GM23338 (cell line): ENCODE results near the gene WDR73. TPM values are rescaled to one million over a fixed set of nuclear protein-coding genes. Genes with fewer than 3 reads are reported as not detected.

Experiments
- ATAC-seq: fragments of 200-7000 bp; cut with Tn5 transposase; 3 replicates; pipeline ENCODE4 v1.9.1; 2020
- DNase-seq: peaks from one replicate; pipeline ENCODE4 v3.0.0-alpha.2; 2015; ENCODE audit warnings: low spot score
- H2AFZ ChIP-seq: fragments of 200-600 bp; sonication (generic); 2 replicates; pipeline ENCODE4 v1.8.0; 2016; ENCODE audit warnings: antibody characterized with exemption, mild to moderate bottlenecking, moderate library complexity
- H3F3A ChIP-seq: fragments of 200-600 bp; sonication (generic); replicated peaks from 2 replicates; pipeline ENCODE4 v1.8.0; 2017; ENCODE audit warnings: antibody characterized with exemption, mixed run types, low read depth
- H3K27ac ChIP-seq: fragments of 200-600 bp; sonication (generic); 2 replicates; pipeline ENCODE4 v1.6.1; 2016; ENCODE audit warnings: low read depth
- H3K27me3 ChIP-seq: fragments of 200-600 bp; sonication (generic); 2 replicates; pipeline ENCODE4 v1.8.0; 2016; ENCODE audit warnings: mild to moderate bottlenecking, mixed run types, moderate library complexity; ENCODE audit not compliant: insufficient read depth
- H3K36me3 ChIP-seq: fragments of 200-600 bp; sonication (generic); 2 replicates; pipeline ENCODE4 v1.8.0; 2016; ENCODE audit warnings: mild to moderate bottlenecking; ENCODE audit not compliant: insufficient read depth
- H3K4me1 ChIP-seq: fragments of 200-600 bp; sonication (generic); 2 replicates; pipeline ENCODE4 v1.8.0; 2016; ENCODE audit warnings: mild to moderate bottlenecking, moderate library complexity; ENCODE audit not compliant: insufficient read depth
- H3K4me2 ChIP-seq: fragments of 200-600 bp; sonication (generic); 2 replicates; pipeline ENCODE4 v1.7.1; 2017; ENCODE audit warnings: mixed run types
- H3K4me3 ChIP-seq: fragments of 200-600 bp; sonication (generic); 2 replicates; pipeline ENCODE4 v1.6.1; 2016; ENCODE audit warnings: mixed run types
- H3K79me2 ChIP-seq: fragments of 200-600 bp; sonication (generic); replicated peaks from 2 replicates; pipeline ENCODE4 v1.8.0; 2017; ENCODE audit warnings: mild to moderate bottlenecking; ENCODE audit not compliant: insufficient read depth
- H3K9me2 ChIP-seq: fragments of 200-600 bp; sonication (generic); 2 replicates; pipeline ENCODE4 v1.8.0; 2017; ENCODE audit not compliant: insufficient read depth
- H4K20me1 ChIP-seq: fragments of 200-600 bp; sonication (generic); replicated peaks from 2 replicates; pipeline ENCODE4 v1.8.0; 2017; ENCODE audit warnings: mild to moderate bottlenecking; ENCODE audit not compliant: insufficient read depth
- H3K27ac Mint-ChIP-seq: 2 replicates; pipeline ENCODE4 v1.8.0; 2020; ENCODE audit warnings: inconsistent platforms, mild to moderate bottlenecking, moderate library complexity, mixed read lengths
- H3K27me3 Mint-ChIP-seq: 3 replicates; pipeline ENCODE4 v1.8.0; 2022; ENCODE audit warnings: low read depth, mild to moderate bottlenecking, moderate library complexity, mixed read lengths, inconsistent platforms; ENCODE audit not compliant: insufficient read depth, poor library complexity
- H3K36me3 Mint-ChIP-seq: 3 replicates; pipeline ENCODE4 v1.8.0; 2021; ENCODE audit warnings: low read depth, mild to moderate bottlenecking, inconsistent platforms, moderate library complexity, mixed read lengths
- H3K4me1 Mint-ChIP-seq: 3 replicates; pipeline ENCODE4 v1.8.0; 2020; ENCODE audit warnings: mild to moderate bottlenecking, inconsistent platforms, mixed read lengths
- H3K4me3 Mint-ChIP-seq: 3 replicates; pipeline ENCODE4 v1.8.0; 2021; ENCODE audit warnings: moderate library complexity, mild to moderate bottlenecking, inconsistent platforms, mixed read lengths
- H3K9me3 Mint-ChIP-seq: 3 replicates; pipeline ENCODE4 v1.8.0; 2020; ENCODE audit warnings: moderate library complexity, mild to moderate bottlenecking, inconsistent platforms, mixed read lengths
- EZH2 ChIP-seq: fragments of 200-600 bp; sonication (generic); IDR thresholded peaks from one replicate; pipeline ENCODE4 v1.8.0; 2017; ENCODE audit warnings: antibody characterized with exemption, mild to moderate bottlenecking, low read depth; ENCODE audit not compliant: unreplicated experiment
- EZH2phosphoT487 ChIP-seq: fragments of 200-600 bp; sonication (generic); IDR thresholded peaks from one replicate; pipeline ENCODE4 v1.8.1; 2018; ENCODE audit warnings: antibody characterized with exemption; ENCODE audit not compliant: unreplicated experiment
- JUNB ChIP-seq: IDR thresholded peaks from one replicate; pipeline ENCODE4 v1.6.1; 2016; ENCODE audit warnings: antibody characterized with exemption; ENCODE audit not compliant: unreplicated experiment
- NANOG ChIP-seq: IDR thresholded peaks from 2 replicates; pipeline ENCODE4 v1.6.1; 2016; ENCODE audit warnings: antibody characterized with exemption, borderline replicate concordance
- POLR2AphosphoS5 ChIP-seq: IDR thresholded peaks from 2 replicates; pipeline ENCODE4 v1.6.1; 2016; ENCODE audit warnings: antibody characterized with exemption, low read depth
- STAT1 ChIP-seq: IDR thresholded peaks from one replicate; pipeline ENCODE4 v1.6.1; 2016; ENCODE audit warnings: antibody characterized with exemption; ENCODE audit not compliant: unreplicated experiment
- ZNF114 ChIP-seq: fragments of 250-450 bp; sonication (Bioruptor Pico); IDR thresholded peaks from 2 replicates; pipeline ENCODE4 v1.5.0; 2020; ENCODE audit warnings: mild to moderate bottlenecking, moderate library complexity
- ZNF331 ChIP-seq: fragments of 250-450 bp; sonication (Bioruptor Pico); IDR thresholded peaks from 2 replicates; pipeline ENCODE4 v1.5.0; 2020; ENCODE audit warnings: low read depth, mild to moderate bottlenecking, moderate library complexity
- polyA plus RNA-seq: library from polyadenylated mRNA; unstranded; fragments of >200 nt; fragmentation: Nextera tagmentation; extraction: Ambion mirVana; gene quantifications from 2 replicates; pipeline ENCODE4 v1.2.1, GENCODE V29; 2016
- total RNA-seq: library from RNA; depleted of rRNA; stranded (reverse); fragments of >200 nt; shearing (Covaris generic); gene quantifications from 2 replicates; pipeline ENCODE4 v1.2.3, GENCODE V29; 2014
- TF ChIP-seq, protein P1 (sequence below): IDR thresholded peaks from one replicate; pipeline ENCODE4 v1.6.1; 2018; ENCODE audit warnings: antibody characterized with exemption; ENCODE audit not compliant: unreplicated experiment
- TF ChIP-seq, protein P2 (sequence below): fragments of 250-450 bp; sonication (Bioruptor Pico); IDR thresholded peaks from 2 replicates; pipeline ENCODE4 v1.5.0; 2020; ENCODE audit warnings: mild to moderate bottlenecking, moderate library complexity
- TF ChIP-seq, protein P3 (sequence below), 2 experiments: fragments of 200-600 bp in 1 of 2; sonication (generic) in 1 of 2; conservative IDR thresholded peaks; 2 replicates each; pipeline versions ENCODE4 v1.5.1 to v1.6.1; 2016 to 2017; ENCODE audit warnings: antibody characterized with exemption in 2 of 2, low read depth in 2 of 2, mild to moderate bottlenecking in 2 of 2, moderate library complexity in 1 of 2

WDR73 gene
- total and polyA plus RNA-seq, 2 experiments from 2014 or later, result 14.8 to 25.2 TPM

DNA sequence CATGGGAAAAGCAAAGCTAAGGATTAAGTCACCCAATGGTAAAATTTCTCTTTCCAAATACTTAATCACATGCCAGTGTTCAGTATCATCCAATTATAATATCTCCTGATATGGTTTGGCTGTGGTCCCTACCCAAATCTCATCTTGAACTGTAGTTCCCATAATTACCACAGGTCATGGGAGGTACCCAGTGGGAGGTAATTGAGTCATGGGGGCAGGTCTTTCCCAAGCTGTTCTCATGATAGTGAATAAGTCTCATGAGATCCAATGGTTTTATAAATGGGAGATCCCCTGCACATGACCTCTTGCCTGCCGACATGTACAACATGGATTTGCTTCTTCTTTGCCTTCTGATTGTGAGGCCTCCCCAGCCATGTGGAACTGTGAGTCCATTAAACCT, 30.0 kb upstream of the WDR73 start:
- ATAC-seq (no peak), DNase-seq (no peak)
- Histone ChIP-seq H3K4me2 (no peak overlapping the region), H3K9me2 (no peaks in the 10 kb centered on the region), H2AFZ (no peak overlapping the region), H3K27me3 (no peaks in the 10 kb centered on the region), H4K20me1 (peaks cover 12% of the 10 kb centered on the region; the same call in 1 of the 2 replicates), H3K79me2 (peaks cover 4% of the 10 kb centered on the region), H3F3A (0 out of 2 replicates have a peak, but pooled peaks cover 5% of the 10 kb centered on the region), H3K4me3 (no peak overlapping the region), H3K36me3 (peaks cover 25% of the 10 kb centered on the region), H3K4me1 (no peaks in the 10 kb centered on the region), H3K27ac (no peak overlapping the region)
- TF ChIP-seq EZH2, result no peak
- no peak for TF ChIP-seq EZH2phosphoT487
- TF ChIP-seq POLR2AphosphoS5, result no peak
- H3K27me3 Mint-ChIP-seq, result peaks cover 6% of the 10 kb centered on the region
- H3K4me3 Mint-ChIP-seq, result no peak overlapping the region
- peaks cover 80% of the 10 kb centered on the region for H3K36me3 Mint-ChIP-seq
- H3K9me3 Mint-ChIP-seq, result no peaks in the 10 kb centered on the region
- no peak overlapping the region for H3K27ac Mint-ChIP-seq
- H3K4me1 Mint-ChIP-seq, result no peaks in the 10 kb centered on the region

DNA sequence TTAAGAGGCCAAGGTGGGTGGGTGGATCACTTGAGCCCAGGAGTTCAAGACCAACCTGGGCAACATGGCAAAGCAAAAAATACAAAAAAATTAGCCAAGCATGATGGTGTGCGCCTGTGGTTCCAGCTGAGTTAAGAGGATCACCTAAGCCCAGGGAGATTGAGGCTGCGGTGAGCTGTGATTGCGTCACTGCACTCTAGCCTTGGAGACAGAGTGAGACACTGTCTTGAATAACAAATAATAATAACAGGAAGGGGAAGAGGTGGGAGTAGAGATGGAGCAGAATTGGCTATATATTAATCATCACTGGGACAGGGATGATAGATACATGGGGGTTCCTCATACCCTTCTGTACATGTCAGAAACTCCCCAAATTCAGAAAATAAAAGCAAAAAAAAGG, 27.7 kb upstream of the WDR73 start:
- H3K4me3 Mint-ChIP-seq, result no peak overlapping the region
- H3K9me3 Mint-ChIP-seq, result no peaks in the 10 kb centered on the region
- Histone ChIP-seq H3K4me2 (no peak overlapping the region), H3K79me2 (no peaks in the 10 kb centered on the region; the same call in 1 of the 2 replicates), H3F3A (0 out of 2 replicates have a peak, but pooled peaks cover 6% of the 10 kb centered on the region), H3K4me1 (no peaks in the 10 kb centered on the region), H4K20me1 (peaks cover 12% of the 10 kb centered on the region; the same call in 1 of the 2 replicates), H2AFZ (no peak overlapping the region), H3K9me2 (no peaks in the 10 kb centered on the region), H3K4me3 (no peak overlapping the region), H3K27ac (no peak overlapping the region), H3K27me3 (no peaks in the 10 kb centered on the region), H3K36me3 (peaks cover 28% of the 10 kb centered on the region; the same call in 1 of the 2 replicates)
- no peak overlapping the region for H3K27ac Mint-ChIP-seq
- no peaks in the 10 kb centered on the region for H3K4me1 Mint-ChIP-seq
- peaks cover 4% of the 10 kb centered on the region for H3K27me3 Mint-ChIP-seq
- no peak for DNase-seq
- no peak for ATAC-seq
- peaks cover 75% of the 10 kb centered on the region for H3K36me3 Mint-ChIP-seq
- no peak for TF ChIP-seq ZNF331 (CRISPR knock-in tag)
- TF ChIP-seq, protein P1, sequence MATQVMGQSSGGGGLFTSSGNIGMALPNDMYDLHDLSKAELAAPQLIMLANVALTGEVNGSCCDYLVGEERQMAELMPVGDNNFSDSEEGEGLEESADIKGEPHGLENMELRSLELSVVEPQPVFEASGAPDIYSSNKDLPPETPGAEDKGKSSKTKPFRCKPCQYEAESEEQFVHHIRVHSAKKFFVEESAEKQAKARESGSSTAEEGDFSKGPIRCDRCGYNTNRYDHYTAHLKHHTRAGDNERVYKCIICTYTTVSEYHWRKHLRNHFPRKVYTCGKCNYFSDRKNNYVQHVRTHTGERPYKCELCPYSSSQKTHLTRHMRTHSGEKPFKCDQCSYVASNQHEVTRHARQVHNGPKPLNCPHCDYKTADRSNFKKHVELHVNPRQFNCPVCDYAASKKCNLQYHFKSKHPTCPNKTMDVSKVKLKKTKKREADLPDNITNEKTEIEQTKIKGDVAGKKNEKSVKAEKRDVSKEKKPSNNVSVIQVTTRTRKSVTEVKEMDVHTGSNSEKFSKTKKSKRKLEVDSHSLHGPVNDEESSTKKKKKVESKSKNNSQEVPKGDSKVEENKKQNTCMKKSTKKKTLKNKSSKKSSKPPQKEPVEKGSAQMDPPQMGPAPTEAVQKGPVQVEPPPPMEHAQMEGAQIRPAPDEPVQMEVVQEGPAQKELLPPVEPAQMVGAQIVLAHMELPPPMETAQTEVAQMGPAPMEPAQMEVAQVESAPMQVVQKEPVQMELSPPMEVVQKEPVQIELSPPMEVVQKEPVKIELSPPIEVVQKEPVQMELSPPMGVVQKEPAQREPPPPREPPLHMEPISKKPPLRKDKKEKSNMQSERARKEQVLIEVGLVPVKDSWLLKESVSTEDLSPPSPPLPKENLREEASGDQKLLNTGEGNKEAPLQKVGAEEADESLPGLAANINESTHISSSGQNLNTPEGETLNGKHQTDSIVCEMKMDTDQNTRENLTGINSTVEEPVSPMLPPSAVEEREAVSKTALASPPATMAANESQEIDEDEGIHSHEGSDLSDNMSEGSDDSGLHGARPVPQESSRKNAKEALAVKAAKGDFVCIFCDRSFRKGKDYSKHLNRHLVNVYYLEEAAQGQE, result no peak
- TF ChIP-seq, protein P2, sequence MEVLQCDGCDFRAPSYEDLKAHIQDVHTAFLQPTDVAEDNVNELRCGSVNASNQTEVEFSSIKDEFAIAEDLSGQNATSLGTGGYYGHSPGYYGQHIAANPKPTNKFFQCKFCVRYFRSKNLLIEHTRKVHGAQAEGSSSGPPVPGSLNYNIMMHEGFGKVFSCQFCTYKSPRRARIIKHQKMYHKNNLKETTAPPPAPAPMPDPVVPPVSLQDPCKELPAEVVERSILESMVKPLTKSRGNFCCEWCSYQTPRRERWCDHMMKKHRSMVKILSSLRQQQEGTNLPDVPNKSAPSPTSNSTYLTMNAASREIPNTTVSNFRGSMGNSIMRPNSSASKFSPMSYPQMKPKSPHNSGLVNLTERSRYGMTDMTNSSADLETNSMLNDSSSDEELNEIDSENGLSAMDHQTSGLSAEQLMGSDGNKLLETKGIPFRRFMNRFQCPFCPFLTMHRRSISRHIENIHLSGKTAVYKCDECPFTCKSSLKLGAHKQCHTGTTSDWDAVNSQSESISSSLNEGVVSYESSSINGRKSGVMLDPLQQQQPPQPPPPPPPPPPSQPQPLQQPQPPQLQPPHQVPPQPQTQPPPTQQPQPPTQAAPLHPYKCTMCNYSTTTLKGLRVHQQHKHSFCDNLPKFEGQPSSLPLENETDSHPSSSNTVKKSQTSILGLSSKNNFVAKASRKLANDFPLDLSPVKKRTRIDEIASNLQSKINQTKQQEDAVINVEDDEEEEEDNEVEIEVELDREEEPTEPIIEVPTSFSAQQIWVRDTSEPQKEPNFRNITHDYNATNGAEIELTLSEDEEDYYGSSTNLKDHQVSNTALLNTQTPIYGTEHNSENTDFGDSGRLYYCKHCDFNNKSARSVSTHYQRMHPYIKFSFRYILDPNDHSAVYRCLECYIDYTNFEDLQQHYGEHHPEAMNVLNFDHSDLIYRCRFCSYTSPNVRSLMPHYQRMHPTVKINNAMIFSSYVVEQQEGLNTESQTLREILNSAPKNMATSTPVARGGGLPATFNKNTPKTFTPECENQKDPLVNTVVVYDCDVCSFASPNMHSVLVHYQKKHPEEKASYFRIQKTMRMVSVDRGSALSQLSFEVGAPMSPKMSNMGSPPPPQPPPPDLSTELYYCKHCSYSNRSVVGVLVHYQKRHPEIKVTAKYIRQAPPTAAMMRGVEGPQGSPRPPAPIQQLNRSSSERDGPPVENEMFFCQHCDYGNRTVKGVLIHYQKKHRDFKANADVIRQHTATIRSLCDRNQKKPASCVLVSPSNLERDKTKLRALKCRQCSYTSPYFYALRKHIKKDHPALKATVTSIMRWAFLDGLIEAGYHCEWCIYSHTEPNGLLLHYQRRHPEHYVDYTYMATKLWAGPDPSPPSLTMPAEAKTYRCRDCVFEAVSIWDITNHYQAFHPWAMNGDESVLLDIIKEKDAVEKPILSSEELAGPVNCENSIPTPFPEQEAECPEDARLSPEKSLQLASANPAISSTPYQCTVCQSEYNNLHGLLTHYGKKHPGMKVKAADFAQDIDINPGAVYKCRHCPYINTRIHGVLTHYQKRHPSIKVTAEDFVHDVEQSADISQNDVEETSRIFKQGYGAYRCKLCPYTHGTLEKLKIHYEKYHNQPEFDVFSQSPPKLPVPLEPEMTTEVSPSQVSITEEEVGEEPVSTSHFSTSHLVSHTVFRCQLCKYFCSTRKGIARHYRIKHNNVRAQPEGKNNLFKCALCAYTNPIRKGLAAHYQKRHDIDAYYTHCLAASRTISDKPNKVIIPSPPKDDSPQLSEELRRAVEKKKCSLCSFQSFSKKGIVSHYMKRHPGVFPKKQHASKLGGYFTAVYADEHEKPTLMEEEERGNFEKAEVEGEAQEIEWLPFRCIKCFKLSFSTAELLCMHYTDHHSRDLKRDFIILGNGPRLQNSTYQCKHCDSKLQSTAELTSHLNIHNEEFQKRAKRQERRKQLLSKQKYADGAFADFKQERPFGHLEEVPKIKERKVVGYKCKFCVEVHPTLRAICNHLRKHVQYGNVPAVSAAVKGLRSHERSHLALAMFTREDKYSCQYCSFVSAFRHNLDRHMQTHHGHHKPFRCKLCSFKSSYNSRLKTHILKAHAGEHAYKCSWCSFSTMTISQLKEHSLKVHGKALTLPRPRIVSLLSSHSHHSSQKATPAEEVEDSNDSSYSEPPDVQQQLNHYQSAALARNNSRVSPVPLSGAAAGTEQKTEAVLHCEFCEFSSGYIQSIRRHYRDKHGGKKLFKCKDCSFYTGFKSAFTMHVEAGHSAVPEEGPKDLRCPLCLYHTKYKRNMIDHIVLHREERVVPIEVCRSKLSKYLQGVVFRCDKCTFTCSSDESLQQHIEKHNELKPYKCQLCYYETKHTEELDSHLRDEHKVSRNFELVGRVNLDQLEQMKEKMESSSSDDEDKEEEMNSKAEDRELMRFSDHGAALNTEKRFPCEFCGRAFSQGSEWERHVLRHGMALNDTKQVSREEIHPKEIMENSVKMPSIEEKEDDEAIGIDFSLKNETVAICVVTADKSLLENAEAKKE (CRISPR knock-in tag), result no peak
- no peak for TF ChIP-seq STAT1
- no peak for TF ChIP-seq ZNF114
- TF ChIP-seq EZH2phosphoT487, result no peak
- TF ChIP-seq JUNB, result no peak
- TF ChIP-seq, protein P3, sequence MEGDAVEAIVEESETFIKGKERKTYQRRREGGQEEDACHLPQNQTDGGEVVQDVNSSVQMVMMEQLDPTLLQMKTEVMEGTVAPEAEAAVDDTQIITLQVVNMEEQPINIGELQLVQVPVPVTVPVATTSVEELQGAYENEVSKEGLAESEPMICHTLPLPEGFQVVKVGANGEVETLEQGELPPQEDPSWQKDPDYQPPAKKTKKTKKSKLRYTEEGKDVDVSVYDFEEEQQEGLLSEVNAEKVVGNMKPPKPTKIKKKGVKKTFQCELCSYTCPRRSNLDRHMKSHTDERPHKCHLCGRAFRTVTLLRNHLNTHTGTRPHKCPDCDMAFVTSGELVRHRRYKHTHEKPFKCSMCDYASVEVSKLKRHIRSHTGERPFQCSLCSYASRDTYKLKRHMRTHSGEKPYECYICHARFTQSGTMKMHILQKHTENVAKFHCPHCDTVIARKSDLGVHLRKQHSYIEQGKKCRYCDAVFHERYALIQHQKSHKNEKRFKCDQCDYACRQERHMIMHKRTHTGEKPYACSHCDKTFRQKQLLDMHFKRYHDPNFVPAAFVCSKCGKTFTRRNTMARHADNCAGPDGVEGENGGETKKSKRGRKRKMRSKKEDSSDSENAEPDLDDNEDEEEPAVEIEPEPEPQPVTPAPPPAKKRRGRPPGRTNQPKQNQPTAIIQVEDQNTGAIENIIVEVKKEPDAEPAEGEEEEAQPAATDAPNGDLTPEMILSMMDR (conservative IDR thresholded peaks at IDR 0.05; ENCODE audit: low read depth in 2 of 2), result no peak
- TF ChIP-seq POLR2AphosphoS5, result no peak
- TF ChIP-seq NANOG, result no peak
- TF ChIP-seq EZH2, result no peak
